Measurements from ENCODE around the gene TTC16. TPM values are rescaled to one million over a fixed set of nuclear protein-coding genes. Genes with fewer than 3 reads are reported as not detected.
"Not testable (repeated sequence)": the region's sequence is repeated elsewhere in the genome, so short reads cannot be mapped to it uniquely, and the experiment has no call there.

The TTC16 gene
- total RNA-seq, 1 experiment from 2014 or later = not detected

DNA sequence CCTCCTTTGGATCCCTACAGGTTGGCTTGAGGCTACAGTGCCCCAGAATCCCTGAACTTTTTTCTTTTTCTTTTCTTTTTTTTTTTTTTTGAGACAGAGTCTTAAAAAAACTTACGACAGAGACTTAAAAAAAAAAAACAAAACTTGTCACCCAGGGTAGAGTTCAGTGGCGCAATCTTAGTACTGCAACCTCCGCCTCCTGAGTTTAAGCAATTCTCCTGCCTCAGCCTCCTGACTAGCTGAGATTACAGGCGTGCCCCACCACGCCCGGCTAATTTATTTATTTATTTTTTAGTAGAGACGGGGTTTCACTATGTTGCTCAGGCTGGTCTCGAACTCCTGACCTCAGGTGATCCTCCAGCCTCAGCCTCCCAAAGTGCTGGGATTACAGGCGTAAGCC lies 65.0 kb downstream of the TTC16 start:
- not testable (repeated sequence) for H3K36me3 ChIP-seq; H3K4me3 ChIP-seq; H3K9me3 ChIP-seq (replicated peaks); H3K27ac ChIP-seq; DNase-seq; H3K27me3 ChIP-seq
- H3K4me1 ChIP-seq = peaks cover 45% of the 10 kb centered on the region

Other genes starting within 250 kb of the TTC16 start
- gene STXBP1, start 103.8 kb upstream of the TTC16 start, total RNA-seq (2014; rRNA removed; shearing (Covaris generic)) = 3.6 and 5.2 TPM in 2 replicates
- gene CFAP157, start 9.1 kb upstream of the TTC16 start, total RNA-seq (2014; rRNA removed; shearing (Covaris generic)) = not detected in 2 replicates
- 4.3 and 7.0 TPM in 2 replicates for gene PTRH1, start 416 bp upstream of the TTC16 start, total RNA-seq (2014; rRNA removed; shearing (Covaris generic))
- 3.9 and 5.8 TPM in 2 replicates for gene TOR2A, start 19.2 kb downstream of the TTC16 start, total RNA-seq (2014; rRNA removed; shearing (Covaris generic))
- 0.99 and 1.4 TPM in 2 replicates for gene SH2D3C, start 62.6 kb downstream of the TTC16 start, total RNA-seq (2014; rRNA removed; shearing (Covaris generic))
- 19.2 and 21.8 TPM in 2 replicates for gene CDK9, start 70.0 kb downstream of the TTC16 start, total RNA-seq (2014; rRNA removed; shearing (Covaris generic))
- 32.0 and 39.4 TPM in 2 replicates for gene FPGS, start 86.8 kb downstream of the TTC16 start, total RNA-seq (2014; rRNA removed; shearing (Covaris generic))
- 16.4 and 16.6 TPM in 2 replicates for gene ENG, start 138.6 kb downstream of the TTC16 start, total RNA-seq (2014; rRNA removed; shearing (Covaris generic))
- 31.4 and 36.4 TPM in 2 replicates for gene AK1, start 161.6 kb downstream of the TTC16 start, total RNA-seq (2014; rRNA removed; shearing (Covaris generic))
- gene ST6GALNAC6, start 183.5 kb downstream of the TTC16 start, total RNA-seq (2014; rRNA removed; shearing (Covaris generic)) = 59.9 and 61.5 TPM in 2 replicates
- gene ST6GALNAC4, start 201.0 kb downstream of the TTC16 start, total RNA-seq (2014; rRNA removed; shearing (Covaris generic)) = 19.6 and 24.3 TPM in 2 replicates
- gene PIP5KL1, start 214.7 kb downstream of the TTC16 start, total RNA-seq (2014; rRNA removed; shearing (Covaris generic)) = 0.20 and 0.51 TPM in 2 replicates
- gene DPM2, start 221.8 kb downstream of the TTC16 start, total RNA-seq (2014; rRNA removed; shearing (Covaris generic)) = 44.7 and 46.4 TPM in 2 replicates

Data from SJCRH30 (cell line).